HepG2 (cell line): ENCODE measurements around the gene UBE2G2. TPM values are rescaled to one million over a fixed set of nuclear protein-coding genes. Genes with fewer than 3 reads are reported as not detected.

ENCODE experiments used
- ATAC-seq: fragments of 200-7000 bp; cut with Tn5 transposase; 3 replicates; pipeline ENCODE4 v1.9.1; 2020; ENCODE audit warnings: mild to moderate bottlenecking, moderate library complexity
- BruUV-seq: library from RNA; stranded (reverse); fragments of 400-500 nt; replicated peaks from 2 replicates; lab custom pipeline; 2021; lab: Mats Ljungman, UMichigan
- CTCF ChIA-PET: fragments of 300-600 bp; formaldehyde crosslinking; extraction: SDS; loops from one replicate; lab custom pipeline; 2021; ENCODE audit warnings: low total read pairs, inconsistent platforms, low intra/inter-chr PET ratio; lab: Yijun Ruan, JAX
- POLR2A ChIA-PET: fragments of 350-600 bp; sonication (Branson Sonifier 250); formaldehyde crosslinking; loops from one replicate; lab custom pipeline; 2020; ENCODE audit warnings: antibody characterized with exemption, inconsistent platforms; lab: Yijun Ruan, JAX
- DNase-seq: peaks from one replicate; pipeline ENCODE4 v3.0.0-alpha.2; 2015; ENCODE audit warnings: low spot score
- FAIRE-seq: peaks from 3 replicates; lab custom pipeline; 2011; peaks lifted over from hg19 to GRCh38; lab: Jason Lieb, UNC
- H2AFZ ChIP-seq: one replicate; pipeline ENCODE4 v1.6.1; 2011; ENCODE audit warnings: low read length, inconsistent platforms
- H3K27ac ChIP-seq: fragments of 300-600 bp; 3 replicates; pipeline ENCODE4 v1.8.0; 2011; ENCODE audit warnings: mixed run types, mild to moderate bottlenecking, mixed read lengths, low read length, inconsistent platforms; ENCODE audit not compliant: insufficient read depth; ENCODE audit errors: extremely low read length
- H3K27me3 ChIP-seq, 2 experiments: fragments of 200-600 bp in 1 of 2; 2 replicates in 1 of 2; 3 replicates in 1 of 2; pipeline versions ENCODE4 v1.6.0 to v1.8.0; 2011; ENCODE audit warnings: low read length in 2 of 2, mild to moderate bottlenecking in 2 of 2, moderate library complexity in 2 of 2, inconsistent platforms in 1 of 2; ENCODE audit not compliant: insufficient read depth in 2 of 2, control insufficient read depth in 1 of 2
- H3K36me3 ChIP-seq, 2 experiments: fragments of 200-600 bp in 1 of 2; replicated peaks in 1 of 2; 2 replicates in 1 of 2; 3 replicates in 1 of 2; pipeline versions ENCODE4 v1.5.1 to v1.8.0; 2011; ENCODE audit warnings: low read length in 2 of 2, inconsistent platforms in 1 of 2; ENCODE audit not compliant: insufficient read depth in 2 of 2, control insufficient read depth in 1 of 2
- H3K4me1 ChIP-seq: 2 replicates; pipeline ENCODE4 v1.5.1; 2012; ENCODE audit warnings: low read length, inconsistent platforms; ENCODE audit not compliant: insufficient read depth
- H3K4me2 ChIP-seq: 2 replicates; pipeline ENCODE4 v1.6.0; 2011; ENCODE audit warnings: low read depth, low read length, inconsistent platforms
- H3K4me3 ChIP-seq, 3 experiments: fragments of 200-600 bp in 1 of 3; sonication (generic), shearing (Covaris generic) in 1 of 3; replicated peaks in 1 of 3; 2 replicates each; pipeline ENCODE4 v1.5.1; 2011 to 2016; ENCODE audit warnings: low read length in 3 of 3, inconsistent platforms in 2 of 3, low read depth in 2 of 3, mild to moderate bottlenecking in 2 of 3, control low read depth in 1 of 3, mixed read lengths in 1 of 3; ENCODE audit not compliant: insufficient read depth in 1 of 3
- H3K79me2 ChIP-seq: one replicate; pipeline ENCODE4 v1.6.1; 2011; ENCODE audit warnings: low read length, inconsistent platforms; ENCODE audit not compliant: insufficient read depth
- H3K9ac ChIP-seq: 2 replicates; pipeline ENCODE4 v1.6.0; 2011; ENCODE audit warnings: mild to moderate bottlenecking, low read depth, low read length, inconsistent platforms; ENCODE audit not compliant: insufficient read depth
- H3K9me3 ChIP-seq: 2 replicates; pipeline ENCODE4 v1.5.1; 2012; ENCODE audit warnings: mild to moderate bottlenecking, low read length
- H4K20me1 ChIP-seq: 2 replicates; pipeline ENCODE4 v1.6.0; 2011; ENCODE audit warnings: inconsistent platforms, mild to moderate bottlenecking, low read length, moderate library complexity; ENCODE audit not compliant: insufficient read depth
- ATM ChIP-seq: fragments of 450-650 bp; IDR thresholded peaks from 2 replicates; pipeline ENCODE4 v1.7.1; 2017; ENCODE audit warnings: mild to moderate bottlenecking, borderline replicate concordance
- KDM3A ChIP-seq: IDR thresholded peaks from 2 replicates; pipeline ENCODE4 v1.6.1; 2018; ENCODE audit warnings: low read depth, missing compliant biosample characterization
- POLR2G ChIP-seq: fragments of 200-400 bp; formaldehyde crosslinking; IDR thresholded peaks from 2 replicates; pipeline ENCODE4 v1.6.1; 2018; ENCODE audit warnings: mild to moderate bottlenecking, low read depth, low read length, moderate library complexity
- TCF7 ChIP-seq: sonication (generic); IDR thresholded peaks from 2 replicates; pipeline ENCODE4 v1.6.1; 2016; ENCODE audit warnings: antibody characterized with exemption, low read depth
- TEAD3 ChIP-seq: optimal IDR thresholded peaks from 2 replicates; pipeline ENCODE3; 2016; ENCODE audit warnings: borderline replicate concordance
- ZNF569 ChIP-seq: sonication (generic); formaldehyde crosslinking; IDR thresholded peaks from 2 replicates; pipeline ENCODE4 v1.5.0; 2020; ENCODE audit warnings: mild to moderate bottlenecking, missing genetic modification reagents, moderate library complexity, borderline replicate concordance
- ZNF720 ChIP-seq: sonication (generic); formaldehyde crosslinking; IDR thresholded peaks from 2 replicates; pipeline ENCODE4 v1.4.0; 2020; ENCODE audit warnings: missing genetic modification reagents
- WGBS: methylation state at CpG from one replicate; pipeline ENCODE4 v1.1.6; 2017; ENCODE audit warnings: low lambda C conversion rate; 5-methylcytosine and 5-hydroxymethylcytosine counted together
- in situ Hi-C: cut with HindIII; loops from 2 replicates; pipeline ENCODE4 v1.10.0; 2017; ENCODE audit warnings: low pct_unique_long_range_greater_than_20kb; ENCODE audit not compliant: extremely low pct_ligation_motif_present
- intact Hi-C: fragments of 100-400 bp; cut with micrococcal nuclease; formaldehyde crosslinking; loops from one replicate; pipeline ENCODE4 v1.10.0; 2022; ENCODE audit not compliant: unreplicated experiment
- polyA plus RNA-seq, 8 experiments: library from polyadenylated mRNA; depleted of rRNA in 3 of 8; stranded (reverse) in 7 of 8; unstranded in 1 of 8; fragments of >200 nt; fragmentation: Illumina TruSeq in 4 of 8; extraction: Trizol in 4 of 8; gene quantifications; 2 replicates each; pipeline versions ENCODE4 v1.2.1 to v1.2.3, GENCODE V29; 2011 to 2016; ENCODE audit warnings: low read depth in 4 of 8, missing spikeins in 1 of 8, mixed read lengths in 1 of 8; ENCODE audit not compliant: insufficient read depth in 1 of 8
- total RNA-seq, 5 experiments: library from RNA; depleted of rRNA; stranded (reverse); fragments of >200 nt; fragmentation: Illumina TruSeq; extraction: Trizol; gene quantifications; 2 replicates each; pipeline ENCODE4 v1.2.3, GENCODE V29; 2016; ENCODE audit warnings: low read depth in 1 of 5
- TF ChIP-seq, protein P1 (sequence below): sonication (generic); formaldehyde crosslinking; IDR thresholded peaks from 2 replicates; pipeline ENCODE4 v1.4.0; 2020; ENCODE audit warnings: mild to moderate bottlenecking, missing genetic modification reagents
- TF ChIP-seq, protein P2 (sequence below): sonication (generic); formaldehyde crosslinking; IDR thresholded peaks from 2 replicates; pipeline ENCODE4 v1.4.0; 2020; ENCODE audit warnings: missing genetic modification reagents
- TF ChIP-seq, protein P3 (sequence below): sonication (generic); formaldehyde crosslinking; IDR thresholded peaks from 2 replicates; pipeline ENCODE4 v1.4.0; 2020; ENCODE audit warnings: missing genetic modification reagents
- TF ChIP-seq, protein P4 (sequence below): sonication (generic); formaldehyde crosslinking; IDR thresholded peaks from 2 replicates; pipeline ENCODE4 v1.8.0; 2022; ENCODE audit warnings: mild to moderate bottlenecking, missing genetic modification reagents; ENCODE audit not compliant: insufficient replicate concordance

Gene UBE2G2
- total and polyA plus RNA-seq, 2 of the 13 experiments (the other 11 are each of a cell fraction or from before 2014, with no cell fraction given): 55.4 to 92.0 TPM

DNA sequence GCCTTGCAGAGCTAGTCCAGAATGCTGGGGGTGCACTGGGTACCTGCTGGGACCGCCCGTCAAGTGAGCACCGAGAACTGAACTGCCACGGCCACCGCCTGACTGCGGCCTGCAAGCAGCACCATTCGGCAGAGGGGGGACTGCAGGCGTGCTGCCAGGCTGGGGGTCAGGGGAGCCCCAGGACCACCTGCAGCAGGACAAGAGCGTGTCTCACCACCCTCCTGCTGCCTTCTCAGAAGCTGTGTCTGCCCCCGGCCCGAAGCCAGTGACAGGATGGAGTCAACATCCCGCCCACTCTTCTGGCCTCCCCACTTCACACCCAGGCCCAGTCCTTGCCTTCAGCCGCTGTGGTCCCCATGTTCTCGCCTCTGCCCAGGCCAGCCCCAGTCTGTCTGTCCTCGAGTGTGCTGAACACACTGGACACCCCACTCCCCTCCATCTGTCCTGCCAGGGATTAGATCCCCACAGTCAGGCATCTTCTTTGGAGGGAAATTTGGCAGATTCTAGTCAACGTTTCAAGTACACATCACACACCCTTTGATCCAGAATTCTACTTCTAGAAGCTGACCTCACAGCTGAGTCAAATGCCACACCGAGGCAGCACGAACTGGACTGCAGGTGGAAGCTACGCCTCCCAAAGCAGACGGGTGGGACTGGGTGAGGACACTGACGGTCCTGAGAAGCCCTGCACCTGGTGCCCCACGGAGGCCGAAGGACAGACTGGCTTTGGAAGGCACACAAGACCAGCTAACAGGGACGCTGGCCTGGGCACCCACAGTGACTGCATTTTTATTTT is 45.8 kb upstream of the UBE2G2 start:
- FAIRE-seq (no peak), ATAC-seq (peak; percentile 5), DNase-seq (no peak)
- Histone ChIP-seq H3K27me3 (peaks cover 0 to 18% of the 10 kb centered on the region in 2 experiments; a peak in 3 of 5 replicates), H3K27ac (no peak overlapping the region), H3K36me3 (peaks cover 21 to 37% of the 10 kb centered on the region in 2 experiments), H4K20me1 (peaks cover 44% of the 10 kb centered on the region), H3K4me1 (peaks cover 70% of the 10 kb centered on the region), H3K79me2 (no peaks in the 10 kb centered on the region), H3K9me3 (no peaks in the 10 kb centered on the region), H2AFZ (no peak overlapping the region), H3K4me3 (peak overlapping the region in 1 of 3 experiments; percentile 67; a peak in 1 of 6 replicates), H3K9ac (no peak overlapping the region), H3K4me2 (peak overlapping the region; percentile 88)
- intact Hi-C loops (loop anchor here (2.0 to 10.0 kb wide), 2 partner anchors 25 to 67 kb away; partner anchors contain the start of gene PTTG1IP), in situ Hi-C loops (loop anchor here (5.0 kb wide), 2 partner anchors 45 to 65 kb away; partner anchors contain the start of gene UBE2G2)
- POLR2A ChIA-PET: interaction anchor here (1.4 to 3.0 kb wide), 3 partner anchors 22 to 45 kb away, joined by 3 to 9 read pairs (median 6); partner anchors contain the start of genes PTTG1IP and UBE2G2
- CTCF ChIA-PET: no interaction called here
- BruUV-seq: no TSS peak
- 51% methylated on average over 12 of the region's 24 CpGs for WGBS
- TF ChIP-seq TEAD3 (CRISPR knock-in tag) (no peak), TCF7 (no peak), KDM3A (CRISPR knock-in tag) (no peak), ZNF569 (CRISPR knock-in tag) (no peak), POLR2G (peak; percentile 67), ATM (no peak), ZNF720 (CRISPR knock-in tag) (no peak)
- TF ChIP-seq, protein P1, sequence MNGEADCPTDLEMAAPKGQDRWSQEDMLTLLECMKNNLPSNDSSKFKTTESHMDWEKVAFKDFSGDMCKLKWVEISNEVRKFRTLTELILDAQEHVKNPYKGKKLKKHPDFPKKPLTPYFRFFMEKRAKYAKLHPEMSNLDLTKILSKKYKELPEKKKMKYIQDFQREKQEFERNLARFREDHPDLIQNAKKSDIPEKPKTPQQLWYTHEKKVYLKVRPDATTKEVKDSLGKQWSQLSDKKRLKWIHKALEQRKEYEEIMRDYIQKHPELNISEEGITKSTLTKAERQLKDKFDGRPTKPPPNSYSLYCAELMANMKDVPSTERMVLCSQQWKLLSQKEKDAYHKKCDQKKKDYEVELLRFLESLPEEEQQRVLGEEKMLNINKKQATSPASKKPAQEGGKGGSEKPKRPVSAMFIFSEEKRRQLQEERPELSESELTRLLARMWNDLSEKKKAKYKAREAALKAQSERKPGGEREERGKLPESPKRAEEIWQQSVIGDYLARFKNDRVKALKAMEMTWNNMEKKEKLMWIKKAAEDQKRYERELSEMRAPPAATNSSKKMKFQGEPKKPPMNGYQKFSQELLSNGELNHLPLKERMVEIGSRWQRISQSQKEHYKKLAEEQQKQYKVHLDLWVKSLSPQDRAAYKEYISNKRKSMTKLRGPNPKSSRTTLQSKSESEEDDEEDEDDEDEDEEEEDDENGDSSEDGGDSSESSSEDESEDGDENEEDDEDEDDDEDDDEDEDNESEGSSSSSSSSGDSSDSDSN (CRISPR knock-in tag): 0 out of 2 replicates have a peak, but pooled peaks have one; percentile 8
- TF ChIP-seq, protein P2, sequence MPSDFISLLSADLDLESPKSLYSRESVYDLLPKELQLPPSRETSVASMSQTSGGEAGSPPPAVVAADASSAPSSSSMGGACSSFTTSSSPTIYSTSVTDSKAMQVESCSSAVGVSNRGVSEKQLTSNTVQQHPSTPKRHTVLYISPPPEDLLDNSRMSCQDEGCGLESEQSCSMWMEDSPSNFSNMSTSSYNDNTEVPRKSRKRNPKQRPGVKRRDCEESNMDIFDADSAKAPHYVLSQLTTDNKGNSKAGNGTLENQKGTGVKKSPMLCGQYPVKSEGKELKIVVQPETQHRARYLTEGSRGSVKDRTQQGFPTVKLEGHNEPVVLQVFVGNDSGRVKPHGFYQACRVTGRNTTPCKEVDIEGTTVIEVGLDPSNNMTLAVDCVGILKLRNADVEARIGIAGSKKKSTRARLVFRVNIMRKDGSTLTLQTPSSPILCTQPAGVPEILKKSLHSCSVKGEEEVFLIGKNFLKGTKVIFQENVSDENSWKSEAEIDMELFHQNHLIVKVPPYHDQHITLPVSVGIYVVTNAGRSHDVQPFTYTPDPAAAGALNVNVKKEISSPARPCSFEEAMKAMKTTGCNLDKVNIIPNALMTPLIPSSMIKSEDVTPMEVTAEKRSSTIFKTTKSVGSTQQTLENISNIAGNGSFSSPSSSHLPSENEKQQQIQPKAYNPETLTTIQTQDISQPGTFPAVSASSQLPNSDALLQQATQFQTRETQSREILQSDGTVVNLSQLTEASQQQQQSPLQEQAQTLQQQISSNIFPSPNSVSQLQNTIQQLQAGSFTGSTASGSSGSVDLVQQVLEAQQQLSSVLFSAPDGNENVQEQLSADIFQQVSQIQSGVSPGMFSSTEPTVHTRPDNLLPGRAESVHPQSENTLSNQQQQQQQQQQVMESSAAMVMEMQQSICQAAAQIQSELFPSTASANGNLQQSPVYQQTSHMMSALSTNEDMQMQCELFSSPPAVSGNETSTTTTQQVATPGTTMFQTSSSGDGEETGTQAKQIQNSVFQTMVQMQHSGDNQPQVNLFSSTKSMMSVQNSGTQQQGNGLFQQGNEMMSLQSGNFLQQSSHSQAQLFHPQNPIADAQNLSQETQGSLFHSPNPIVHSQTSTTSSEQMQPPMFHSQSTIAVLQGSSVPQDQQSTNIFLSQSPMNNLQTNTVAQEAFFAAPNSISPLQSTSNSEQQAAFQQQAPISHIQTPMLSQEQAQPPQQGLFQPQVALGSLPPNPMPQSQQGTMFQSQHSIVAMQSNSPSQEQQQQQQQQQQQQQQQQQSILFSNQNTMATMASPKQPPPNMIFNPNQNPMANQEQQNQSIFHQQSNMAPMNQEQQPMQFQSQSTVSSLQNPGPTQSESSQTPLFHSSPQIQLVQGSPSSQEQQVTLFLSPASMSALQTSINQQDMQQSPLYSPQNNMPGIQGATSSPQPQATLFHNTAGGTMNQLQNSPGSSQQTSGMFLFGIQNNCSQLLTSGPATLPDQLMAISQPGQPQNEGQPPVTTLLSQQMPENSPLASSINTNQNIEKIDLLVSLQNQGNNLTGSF: no peak
- TF ChIP-seq, protein P3, sequence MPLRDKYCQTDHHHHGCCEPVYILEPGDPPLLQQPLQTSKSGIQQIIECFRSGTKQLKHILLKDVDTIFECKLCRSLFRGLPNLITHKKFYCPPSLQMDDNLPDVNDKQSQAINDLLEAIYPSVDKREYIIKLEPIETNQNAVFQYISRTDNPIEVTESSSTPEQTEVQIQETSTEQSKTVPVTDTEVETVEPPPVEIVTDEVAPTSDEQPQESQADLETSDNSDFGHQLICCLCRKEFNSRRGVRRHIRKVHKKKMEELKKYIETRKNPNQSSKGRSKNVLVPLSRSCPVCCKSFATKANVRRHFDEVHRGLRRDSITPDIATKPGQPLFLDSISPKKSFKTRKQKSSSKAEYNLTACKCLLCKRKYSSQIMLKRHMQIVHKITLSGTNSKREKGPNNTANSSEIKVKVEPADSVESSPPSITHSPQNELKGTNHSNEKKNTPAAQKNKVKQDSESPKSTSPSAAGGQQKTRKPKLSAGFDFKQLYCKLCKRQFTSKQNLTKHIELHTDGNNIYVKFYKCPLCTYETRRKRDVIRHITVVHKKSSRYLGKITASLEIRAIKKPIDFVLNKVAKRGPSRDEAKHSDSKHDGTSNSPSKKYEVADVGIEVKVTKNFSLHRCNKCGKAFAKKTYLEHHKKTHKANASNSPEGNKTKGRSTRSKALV: peak; percentile 76
- TF ChIP-seq, protein P4, sequence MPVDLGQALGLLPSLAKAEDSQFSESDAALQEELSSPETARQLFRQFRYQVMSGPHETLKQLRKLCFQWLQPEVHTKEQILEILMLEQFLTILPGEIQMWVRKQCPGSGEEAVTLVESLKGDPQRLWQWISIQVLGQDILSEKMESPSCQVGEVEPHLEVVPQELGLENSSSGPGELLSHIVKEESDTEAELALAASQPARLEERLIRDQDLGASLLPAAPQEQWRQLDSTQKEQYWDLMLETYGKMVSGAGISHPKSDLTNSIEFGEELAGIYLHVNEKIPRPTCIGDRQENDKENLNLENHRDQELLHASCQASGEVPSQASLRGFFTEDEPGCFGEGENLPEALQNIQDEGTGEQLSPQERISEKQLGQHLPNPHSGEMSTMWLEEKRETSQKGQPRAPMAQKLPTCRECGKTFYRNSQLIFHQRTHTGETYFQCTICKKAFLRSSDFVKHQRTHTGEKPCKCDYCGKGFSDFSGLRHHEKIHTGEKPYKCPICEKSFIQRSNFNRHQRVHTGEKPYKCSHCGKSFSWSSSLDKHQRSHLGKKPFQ (CRISPR knock-in tag): peak; percentile 76
